ENCODE data around the gene LRRC8C.

The LRRC8C gene

GRCh38 chr1:89746424-89747149, 113.7 kb downstream of the LRRC8C start:
- Histone ChIP-seq H3K36me3 (ENCODE audit: control insufficient read depth, insufficient read depth, low read length) (no peaks in the 10 kb centered on the region), H3K27ac (ENCODE audit: low read length) (no peak overlapping the region), H3K4me3 (ENCODE audit: low read length) (no peak overlapping the region), H3K4me1 (ENCODE audit: control insufficient read depth, insufficient read depth, low read length) (no peaks in the 10 kb centered on the region), H3K9me3 (ENCODE audit: control insufficient read depth, insufficient read depth, low read length) (no peaks in the 10 kb centered on the region; the same call in 1 of the 2 replicates), H3K27me3 (ENCODE audit: control insufficient read depth, insufficient read depth, low read length) (no peaks in the 10 kb centered on the region)
- no peak for DNase-seq (ENCODE audit: low read depth, low spot score)
- WGBS (ENCODE audit: insufficient coverage, insufficient read length) = no CpG with 5 or more reads among the region's 4 CpGs

GRCh38 chr1:89753761-89754160, 120.8 kb downstream of the LRRC8C start:
- Histone ChIP-seq H3K4me1 (ENCODE audit: control insufficient read depth, insufficient read depth, low read length) (no peaks in the 10 kb centered on the region), H3K27ac (ENCODE audit: low read length) (no peak overlapping the region), H3K9me3 (ENCODE audit: control insufficient read depth, insufficient read depth, low read length) (no peaks in the 10 kb centered on the region)

GRCh38 chr1:89754518-89754917, 121.6 kb downstream of the LRRC8C start:
- Histone ChIP-seq H3K36me3 (ENCODE audit: control insufficient read depth, insufficient read depth, low read length) (no peaks in the 10 kb centered on the region), H3K27ac (ENCODE audit: low read length) (no peak overlapping the region), H3K9me3 (ENCODE audit: control insufficient read depth, insufficient read depth, low read length) (no peaks in the 10 kb centered on the region), H3K27me3 (ENCODE audit: control insufficient read depth, insufficient read depth, low read length) (no peaks in the 10 kb centered on the region), H3K4me1 (ENCODE audit: control insufficient read depth, insufficient read depth, low read length) (no peaks in the 10 kb centered on the region), H3K4me3 (ENCODE audit: low read length) (no peak overlapping the region)
- no peak for DNase-seq (ENCODE audit: low read depth, low spot score)
- WGBS (ENCODE audit: insufficient coverage, insufficient read length) = no CpG with 5 or more reads among the region's 2 CpGs

More at GRCh38 chr1:89753761-89754160, 120.8 kb downstream of the LRRC8C start:
- no peaks in the 10 kb centered on the region for H3K27me3 ChIP-seq (ENCODE audit: control insufficient read depth, insufficient read depth, low read length)
- DNase-seq (ENCODE audit: low read depth, low spot score) = no peak
- H3K4me3 ChIP-seq (ENCODE audit: low read length) = no peak overlapping the region
- H3K36me3 ChIP-seq (ENCODE audit: control insufficient read depth, insufficient read depth, low read length) = no peaks in the 10 kb centered on the region

GRCh38 chr1:89755591-89755990, 122.7 kb downstream of the LRRC8C start:
- no peak for DNase-seq (ENCODE audit: low read depth, low spot score)
- no peaks in the 10 kb centered on the region for H3K9me3 ChIP-seq (ENCODE audit: control insufficient read depth, insufficient read depth, low read length)
- H3K36me3 ChIP-seq (ENCODE audit: control insufficient read depth, insufficient read depth, low read length) = no peaks in the 10 kb centered on the region

GRCh38 chr1:89757532-89757931, 124.6 kb downstream of the LRRC8C start:
- H3K27me3 ChIP-seq (ENCODE audit: control insufficient read depth, insufficient read depth, low read length) = no peaks in the 10 kb centered on the region
- no peak for DNase-seq (ENCODE audit: low read depth, low spot score)
- no peaks in the 10 kb centered on the region for H3K9me3 ChIP-seq (ENCODE audit: control insufficient read depth, insufficient read depth, low read length)
- H3K4me1 ChIP-seq (ENCODE audit: control insufficient read depth, insufficient read depth, low read length) = no peaks in the 10 kb centered on the region
- H3K4me3 ChIP-seq (ENCODE audit: low read length) = no peak overlapping the region
- no peaks in the 10 kb centered on the region for H3K36me3 ChIP-seq (ENCODE audit: control insufficient read depth, insufficient read depth, low read length)
- no peak overlapping the region for H3K27ac ChIP-seq (ENCODE audit: low read length)
- WGBS (ENCODE audit: insufficient coverage, insufficient read length) = no CpG with 5 or more reads among the region's 5 CpGs

More at GRCh38 chr1:89755591-89755990, 122.7 kb downstream of the LRRC8C start:
- Histone ChIP-seq H3K27me3 (ENCODE audit: control insufficient read depth, insufficient read depth, low read length) (no peaks in the 10 kb centered on the region), H3K4me1 (ENCODE audit: control insufficient read depth, insufficient read depth, low read length) (no peaks in the 10 kb centered on the region), H3K4me3 (ENCODE audit: low read length) (no peak overlapping the region), H3K27ac (ENCODE audit: low read length) (no peak overlapping the region)
- no CpG with 5 or more reads among the region's 3 CpGs for WGBS (ENCODE audit: insufficient coverage, insufficient read length)

- H3K4me3 ChIP-seq (ENCODE audit: low read length) = no peak overlapping the region
- no peaks in the 10 kb centered on the region for H3K27me3 ChIP-seq (ENCODE audit: control insufficient read depth, insufficient read depth, low read length)
- WGBS (ENCODE audit: insufficient coverage, insufficient read length) = no CpG with 5 or more reads among the region's 2 CpGs
- H3K4me1 ChIP-seq (ENCODE audit: control insufficient read depth, insufficient read depth, low read length) = no peaks in the 10 kb centered on the region
- H3K36me3 ChIP-seq (ENCODE audit: control insufficient read depth, insufficient read depth, low read length) = no peaks in the 10 kb centered on the region
- DNase-seq (ENCODE audit: low read depth, low spot score) = no peak
- H3K9me3 ChIP-seq (ENCODE audit: control insufficient read depth, insufficient read depth, low read length) = no peaks in the 10 kb centered on the region
- H3K27ac ChIP-seq (ENCODE audit: low read length) = no peak overlapping the region
These were observed 125.2 kb downstream of the LRRC8C start for GRCh38 chr1:89758156-89758555.

GRCh38 chr1:89759036-89759435, 126.1 kb downstream of the LRRC8C start:
- Histone ChIP-seq H3K4me1 (ENCODE audit: control insufficient read depth, insufficient read depth, low read length) (no peaks in the 10 kb centered on the region), H3K27me3 (ENCODE audit: control insufficient read depth, insufficient read depth, low read length) (peaks cover 5% of the 10 kb centered on the region; the same call in 1 of the 2 replicates), H3K4me3 (ENCODE audit: low read length) (no peak overlapping the region), H3K36me3 (ENCODE audit: control insufficient read depth, insufficient read depth, low read length) (no peaks in the 10 kb centered on the region), H3K27ac (ENCODE audit: low read length) (no peak overlapping the region), H3K9me3 (ENCODE audit: control insufficient read depth, insufficient read depth, low read length) (no peaks in the 10 kb centered on the region)
- no peak for DNase-seq (ENCODE audit: low read depth, low spot score)
- no CpG with 5 or more reads among the region's 2 CpGs for WGBS (ENCODE audit: insufficient coverage, insufficient read length)

GRCh38 chr1:89760496-89760895, 127.6 kb downstream of the LRRC8C start:
- Histone ChIP-seq H3K4me3 (ENCODE audit: low read length) (no peak overlapping the region), H3K4me1 (ENCODE audit: control insufficient read depth, insufficient read depth, low read length) (no peaks in the 10 kb centered on the region), H3K27ac (ENCODE audit: low read length) (no peak overlapping the region), H3K9me3 (ENCODE audit: control insufficient read depth, insufficient read depth, low read length) (no peaks in the 10 kb centered on the region), H3K36me3 (ENCODE audit: control insufficient read depth, insufficient read depth, low read length) (no peaks in the 10 kb centered on the region), H3K27me3 (ENCODE audit: control insufficient read depth, insufficient read depth, low read length) (peaks cover 5% of the 10 kb centered on the region; the same call in 1 of the 2 replicates)
- no CpG with 5 or more reads among the region's 3 CpGs for WGBS (ENCODE audit: insufficient coverage, insufficient read length)
- no peak for DNase-seq (ENCODE audit: low read depth, low spot score)

- H3K27ac ChIP-seq (ENCODE audit: low read length) = no peak overlapping the region
These were observed 128.4 kb downstream of the LRRC8C start for GRCh38 chr1:89761338-89761737.

GRCh38 chr1:89761901-89762300, 129.0 kb downstream of the LRRC8C start:
- DNase-seq (ENCODE audit: low read depth, low spot score) = no peak
- H3K27me3 ChIP-seq (ENCODE audit: control insufficient read depth, insufficient read depth, low read length) = peaks cover 5% of the 10 kb centered on the region; the same call in 1 of the 2 replicates
- H3K27ac ChIP-seq (ENCODE audit: low read length) = no peak overlapping the region
- WGBS (ENCODE audit: insufficient coverage, insufficient read length) = no CpG with 5 or more reads among the region's 3 CpGs
- no peaks in the 10 kb centered on the region for H3K36me3 ChIP-seq (ENCODE audit: control insufficient read depth, insufficient read depth, low read length)
- no peak overlapping the region for H3K4me3 ChIP-seq (ENCODE audit: low read length)
- H3K4me1 ChIP-seq (ENCODE audit: control insufficient read depth, insufficient read depth, low read length) = no peaks in the 10 kb centered on the region
- H3K9me3 ChIP-seq (ENCODE audit: control insufficient read depth, insufficient read depth, low read length) = no peaks in the 10 kb centered on the region

More at GRCh38 chr1:89761338-89761737, 128.4 kb downstream of the LRRC8C start:
- DNase-seq (ENCODE audit: low read depth, low spot score) = no peak
- no peaks in the 10 kb centered on the region for H3K36me3 ChIP-seq (ENCODE audit: control insufficient read depth, insufficient read depth, low read length)
- no peaks in the 10 kb centered on the region for H3K9me3 ChIP-seq (ENCODE audit: control insufficient read depth, insufficient read depth, low read length)
- WGBS (ENCODE audit: insufficient coverage, insufficient read length) = no CpG with 5 or more reads among the region's 1 CpG
- no peaks in the 10 kb centered on the region for H3K4me1 ChIP-seq (ENCODE audit: control insufficient read depth, insufficient read depth, low read length)
- peaks cover 5% of the 10 kb centered on the region; the same call in 1 of the 2 replicates for H3K27me3 ChIP-seq (ENCODE audit: control insufficient read depth, insufficient read depth, low read length)
- no peak overlapping the region for H3K4me3 ChIP-seq (ENCODE audit: low read length)

GRCh38 chr1:89762386-89762778, 129.5 kb downstream of the LRRC8C start:
- WGBS (ENCODE audit: insufficient coverage, insufficient read length) = no CpG with 5 or more reads among the region's 13 CpGs

More at GRCh38 chr1:89762386-89762778, 129.5 kb downstream of the LRRC8C start:
- Histone ChIP-seq H3K4me3 (ENCODE audit: low read length) (no peak overlapping the region), H3K27me3 (ENCODE audit: control insufficient read depth, insufficient read depth, low read length) (peaks cover 5% of the 10 kb centered on the region; the same call in 1 of the 2 replicates), H3K36me3 (ENCODE audit: control insufficient read depth, insufficient read depth, low read length) (no peaks in the 10 kb centered on the region), H3K4me1 (ENCODE audit: control insufficient read depth, insufficient read depth, low read length) (no peaks in the 10 kb centered on the region), H3K9me3 (ENCODE audit: control insufficient read depth, insufficient read depth, low read length) (no peaks in the 10 kb centered on the region), H3K27ac (ENCODE audit: low read length) (no peak overlapping the region)
- no peak for DNase-seq (ENCODE audit: low read depth, low spot score)
